ENCODE results near the gene ECM1.

Gene ECM1

DNA sequence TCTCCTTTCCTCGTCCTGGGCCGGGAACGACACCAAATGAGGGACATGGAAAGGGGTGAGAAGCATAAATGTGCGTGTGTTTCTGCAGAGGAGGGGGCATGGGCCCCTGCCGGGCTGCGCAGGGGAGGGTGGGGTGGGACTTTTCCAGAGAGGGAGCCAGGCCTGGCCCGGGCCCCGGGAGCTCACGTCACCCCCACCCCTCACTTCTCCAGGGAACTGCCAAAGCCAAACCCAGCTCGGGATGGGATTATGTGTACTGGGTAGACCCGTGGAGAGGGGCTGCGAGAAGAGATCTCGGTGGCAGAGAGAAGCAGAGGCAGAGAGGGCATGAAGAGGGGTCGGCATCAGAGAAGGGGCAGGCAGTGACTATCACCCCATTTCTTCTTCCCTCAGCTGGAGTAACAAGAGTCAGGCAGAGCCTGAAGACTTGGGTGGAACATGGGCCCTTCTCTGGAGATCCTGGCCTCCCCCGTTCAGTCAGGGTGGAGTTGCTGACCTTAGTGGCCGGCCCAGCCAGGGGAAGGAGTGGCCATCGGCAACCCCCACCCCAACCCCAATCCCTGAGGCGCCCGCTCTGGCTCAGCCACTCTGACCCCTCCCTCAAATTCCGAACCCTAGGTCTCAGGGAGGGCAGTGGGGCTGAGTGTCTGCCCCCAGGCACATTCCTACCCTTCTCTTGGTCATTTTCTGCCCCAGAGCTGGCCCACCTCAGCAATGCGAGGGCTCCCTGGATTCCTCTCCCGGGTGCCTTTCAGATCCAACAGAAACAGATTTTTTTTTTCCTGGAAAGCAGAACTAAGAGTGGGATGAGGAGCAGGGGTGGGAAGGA lies 42.5 kb downstream of the ECM1 start:
- in situ Hi-C loops (cut with HindIII; ENCODE audit: low pct_ligation_motif_present, low sequenced_read_pairs): no loop called here
- DNase-seq: no peak
- H3K27me3 ChIP-seq (replicated peaks): no peaks in the 10 kb centered on the region
- no peaks in the 10 kb centered on the region for H3K36me3 ChIP-seq (replicated peaks)
- no peak overlapping the region for H3K4me3 ChIP-seq (ENCODE audit: low read depth, low read length)
- H3K27ac ChIP-seq: no peak overlapping the region
- TF ChIP-seq, protein P1, sequence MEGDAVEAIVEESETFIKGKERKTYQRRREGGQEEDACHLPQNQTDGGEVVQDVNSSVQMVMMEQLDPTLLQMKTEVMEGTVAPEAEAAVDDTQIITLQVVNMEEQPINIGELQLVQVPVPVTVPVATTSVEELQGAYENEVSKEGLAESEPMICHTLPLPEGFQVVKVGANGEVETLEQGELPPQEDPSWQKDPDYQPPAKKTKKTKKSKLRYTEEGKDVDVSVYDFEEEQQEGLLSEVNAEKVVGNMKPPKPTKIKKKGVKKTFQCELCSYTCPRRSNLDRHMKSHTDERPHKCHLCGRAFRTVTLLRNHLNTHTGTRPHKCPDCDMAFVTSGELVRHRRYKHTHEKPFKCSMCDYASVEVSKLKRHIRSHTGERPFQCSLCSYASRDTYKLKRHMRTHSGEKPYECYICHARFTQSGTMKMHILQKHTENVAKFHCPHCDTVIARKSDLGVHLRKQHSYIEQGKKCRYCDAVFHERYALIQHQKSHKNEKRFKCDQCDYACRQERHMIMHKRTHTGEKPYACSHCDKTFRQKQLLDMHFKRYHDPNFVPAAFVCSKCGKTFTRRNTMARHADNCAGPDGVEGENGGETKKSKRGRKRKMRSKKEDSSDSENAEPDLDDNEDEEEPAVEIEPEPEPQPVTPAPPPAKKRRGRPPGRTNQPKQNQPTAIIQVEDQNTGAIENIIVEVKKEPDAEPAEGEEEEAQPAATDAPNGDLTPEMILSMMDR (IDR thresholded peaks at IDR 0.05; ENCODE audit: low read depth, low read length, missing control alignments): no peak

DNA sequence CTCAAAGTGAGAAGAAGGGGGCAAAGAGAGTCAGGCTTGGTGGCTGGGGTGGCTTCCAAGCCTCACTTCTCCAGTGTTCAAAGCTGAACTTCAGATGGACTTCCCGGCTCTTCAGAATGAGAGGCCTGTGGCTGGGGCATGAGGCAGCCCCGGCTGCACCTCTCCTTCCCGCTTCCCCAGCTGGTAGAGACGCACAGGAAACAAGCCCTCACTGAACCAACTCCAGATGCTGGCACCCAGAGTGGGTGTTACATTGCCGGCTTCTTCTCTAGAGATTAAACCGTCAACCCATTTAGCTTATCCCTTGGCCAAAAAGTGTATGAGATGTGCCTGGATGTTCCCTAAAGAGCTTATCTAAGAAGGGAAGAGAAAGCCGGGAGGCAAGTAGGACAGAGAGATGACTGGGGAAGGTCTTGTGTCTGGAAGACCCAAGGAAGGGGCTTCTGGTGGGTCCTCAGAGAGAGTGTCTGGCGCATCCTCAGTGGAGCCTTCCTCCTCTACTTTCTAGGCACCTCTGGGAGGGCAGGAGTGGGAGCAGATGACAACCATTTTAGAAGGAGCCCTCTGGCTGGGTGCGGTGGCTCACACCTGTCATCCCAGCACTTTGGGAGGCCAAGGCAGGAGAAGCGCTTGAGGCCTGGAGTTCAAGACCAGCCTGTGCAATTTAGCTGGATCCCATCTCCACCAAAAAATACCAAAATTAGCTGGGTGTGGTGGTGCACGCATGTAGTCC lies 43.3 kb downstream of the ECM1 start:
- in situ Hi-C loops (cut with HindIII; ENCODE audit: low pct_ligation_motif_present, low sequenced_read_pairs): no loop called here
- Histone ChIP-seq H3K4me3 (ENCODE audit: low read depth, low read length) (no peak overlapping the region), H3K27me3 (replicated peaks) (no peaks in the 10 kb centered on the region), H3K36me3 (replicated peaks) (no peaks in the 10 kb centered on the region), H3K27ac (no peak overlapping the region)
- no peak for DNase-seq
- TF ChIP-seq, protein P1 (IDR thresholded peaks at IDR 0.05; ENCODE audit: low read depth, low read length, missing control alignments): no peak

DNA sequence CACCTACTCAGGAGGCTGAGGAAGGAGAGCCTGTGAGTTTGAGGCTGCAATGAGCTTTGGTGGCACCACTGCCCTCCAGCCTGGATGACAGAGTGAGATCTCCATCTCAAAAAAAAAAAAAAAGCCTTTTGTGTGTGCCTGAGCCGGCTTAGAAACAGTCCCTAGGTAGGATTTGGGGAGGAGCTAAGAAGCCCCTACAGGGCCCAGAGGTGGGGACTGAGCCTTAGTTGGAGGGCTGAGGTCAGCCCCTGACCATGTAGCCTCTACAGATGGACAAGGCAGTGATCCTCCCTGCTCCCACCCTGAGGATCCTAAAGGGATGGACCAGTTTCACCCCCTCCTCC lies 43.8 kb downstream of the ECM1 start:
- no peaks in the 10 kb centered on the region for H3K36me3 ChIP-seq (replicated peaks)
- H3K27me3 ChIP-seq (replicated peaks): no peaks in the 10 kb centered on the region
- no peak overlapping the region for H3K27ac ChIP-seq
- TF ChIP-seq, protein P1 (IDR thresholded peaks at IDR 0.05; ENCODE audit: low read depth, low read length, missing control alignments): no peak
- in situ Hi-C loops (cut with HindIII; ENCODE audit: low pct_ligation_motif_present, low sequenced_read_pairs): no loop called here
- no peak overlapping the region for H3K4me3 ChIP-seq (ENCODE audit: low read depth, low read length)
- no peak for DNase-seq

DNA sequence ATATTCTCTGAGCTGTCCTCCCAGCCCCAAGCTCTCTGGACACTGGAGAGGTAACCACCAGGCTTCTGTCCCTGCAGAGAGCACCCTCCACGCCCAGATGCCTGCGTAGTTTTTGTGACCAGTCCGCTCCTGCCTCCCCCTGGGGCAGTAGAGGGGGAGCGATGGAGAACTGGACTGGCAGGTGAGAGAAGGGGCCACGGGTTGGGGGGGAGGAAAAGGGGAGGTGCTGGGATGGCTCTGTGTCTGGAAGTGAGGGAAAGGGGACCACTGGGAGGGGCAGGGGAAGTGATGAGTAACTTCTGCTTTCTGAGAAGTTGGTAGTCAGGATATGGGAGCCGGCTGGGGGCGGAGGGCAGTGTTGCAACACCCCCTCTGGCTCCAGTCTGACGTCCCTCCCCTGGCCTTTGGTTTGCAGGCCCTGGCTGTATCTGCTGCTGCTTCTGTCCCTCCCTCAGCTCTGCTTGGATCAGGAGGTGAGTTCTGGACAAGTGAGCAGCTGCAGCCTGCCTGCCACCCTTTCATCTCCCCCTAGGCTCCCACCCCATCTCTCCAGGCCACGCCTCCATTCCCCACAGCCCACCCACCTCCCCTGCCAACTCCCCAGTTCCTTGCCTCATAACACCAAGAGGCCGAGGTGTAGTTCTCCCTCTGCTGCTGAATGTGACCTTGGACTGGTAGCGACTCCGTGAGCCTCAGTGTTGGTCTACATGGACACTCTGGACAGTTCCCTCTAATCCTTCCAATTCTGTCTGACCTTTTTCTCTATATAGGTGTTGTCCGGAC lies 44.4 kb downstream of the ECM1 start:
- in situ Hi-C loops (cut with HindIII; ENCODE audit: low pct_ligation_motif_present, low sequenced_read_pairs): no loop called here
- peak; percentile 89 for DNase-seq
- Histone ChIP-seq H3K4me3 (ENCODE audit: low read depth, low read length) (no peak overlapping the region), H3K27ac (no peak overlapping the region), H3K36me3 (replicated peaks) (no peaks in the 10 kb centered on the region), H3K27me3 (replicated peaks) (no peaks in the 10 kb centered on the region)
- TF ChIP-seq, protein P1 (IDR thresholded peaks at IDR 0.05; ENCODE audit: low read depth, low read length, missing control alignments): no peak

DNA sequence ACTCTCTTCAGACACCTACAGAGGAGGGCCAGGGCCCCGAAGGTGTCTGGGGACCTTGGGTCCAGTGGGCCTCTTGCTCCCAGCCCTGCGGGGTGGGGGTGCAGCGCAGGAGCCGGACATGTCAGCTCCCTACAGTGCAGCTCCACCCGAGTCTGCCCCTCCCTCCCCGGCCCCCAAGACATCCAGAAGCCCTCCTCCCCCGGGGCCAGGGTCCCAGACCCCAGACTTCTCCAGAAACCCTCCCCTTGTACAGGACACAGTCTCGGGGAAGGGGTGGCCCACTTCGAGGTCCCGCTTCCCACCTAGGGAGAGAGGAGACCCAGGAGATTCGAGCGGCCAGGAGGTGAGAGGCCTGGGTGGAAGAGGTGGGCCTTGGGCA lies 45.0 kb downstream of the ECM1 start:
- no peak overlapping the region for H3K27ac ChIP-seq
- no peaks in the 10 kb centered on the region for H3K27me3 ChIP-seq (replicated peaks)
- no peak for DNase-seq
- TF ChIP-seq, protein P1 (IDR thresholded peaks at IDR 0.05; ENCODE audit: low read depth, low read length, missing control alignments): no peak
- no peak overlapping the region for H3K4me3 ChIP-seq (ENCODE audit: low read depth, low read length)
- in situ Hi-C loops (cut with HindIII; ENCODE audit: low pct_ligation_motif_present, low sequenced_read_pairs): no loop called here
- H3K36me3 ChIP-seq (replicated peaks): no peaks in the 10 kb centered on the region
